ENCODE measurements around the gene C5orf24. TPM values are rescaled to one million over a fixed set of nuclear protein-coding genes. Genes with fewer than 3 reads are reported as not detected.

The C5orf24 gene
- total RNA-seq, 1 donor from 2014 or later, result 59.4 TPM

DNA sequence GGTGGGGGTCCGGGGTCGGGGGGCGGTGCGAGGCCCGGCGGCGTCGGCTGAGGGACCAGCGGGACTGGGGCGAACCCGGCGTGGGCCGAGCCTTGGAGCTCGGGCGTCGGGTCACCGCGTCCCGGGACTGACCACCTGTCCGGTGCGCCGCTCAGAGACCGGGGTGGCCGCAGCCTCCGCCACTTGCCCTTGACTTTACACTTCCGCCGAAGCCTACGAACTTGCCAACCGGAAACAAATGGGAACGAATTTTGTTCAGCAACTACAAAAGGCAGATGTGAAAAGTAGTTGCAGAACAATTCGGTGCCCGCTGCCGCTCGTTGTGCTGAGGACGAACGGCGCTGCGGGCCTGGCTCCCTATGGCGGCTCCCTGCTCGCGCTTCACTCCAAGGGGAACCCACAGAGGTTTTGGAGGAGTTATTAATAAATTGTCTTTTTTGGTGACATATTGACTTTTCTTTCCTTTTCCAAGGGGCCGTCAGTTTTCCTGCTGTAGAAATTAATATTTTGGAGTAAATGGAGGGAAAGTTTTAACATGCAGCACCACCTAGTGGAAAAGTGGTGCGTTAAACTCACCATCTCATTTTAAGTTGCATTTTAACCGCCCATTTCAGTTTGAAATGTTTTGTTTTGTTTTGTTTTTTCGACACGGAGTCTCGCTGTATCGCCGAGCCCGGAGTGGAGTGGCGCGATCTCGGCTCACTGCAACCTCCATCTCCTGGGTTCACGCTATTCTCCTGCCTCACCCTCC lies 59.7 kb downstream of the C5orf24 start:
- no peak for DNase-seq (ENCODE audit: low read depth, low spot score)

GRCh38 chr5:134906811-134907210 lies 61.0 kb downstream of the C5orf24 start:
- DNase-seq (ENCODE audit: low read depth, low spot score), result no peak

Other genes with a start within 250 kb of the C5orf24 start
- 50.6 and 103 TPM in 2 replicates for gene SAR1B, start 213.1 kb upstream of the C5orf24 start, total RNA-seq
- gene SEC24A, start 197.2 kb upstream of the C5orf24 start, total RNA-seq, result 18.3 and 21.1 TPM in 2 replicates
- 39.0 and 51.4 TPM in 2 replicates for gene CAMLG, start 107.4 kb upstream of the C5orf24 start, total RNA-seq
- 22.2 and 27.0 TPM in 2 replicates for gene DDX46, start 87.2 kb upstream of the C5orf24 start, total RNA-seq
- gene TXNDC15, start 28.4 kb downstream of the C5orf24 start, total RNA-seq, result 74.9 and 103 TPM in 2 replicates
- gene PCBD2, start 59.2 kb downstream of the C5orf24 start, total RNA-seq, result 4.6 TPM in 2 replicates
- 0.07 TPM in 1 of 2 replicates, not detected in the other for gene CATSPER3, start 121.9 kb downstream of the C5orf24 start, total RNA-seq
- gene PITX1, start 188.3 kb downstream of the C5orf24 start, total RNA-seq, result 0.04 and 0.26 TPM in 2 replicates

Data from pulmonary artery endothelial cell (primary cell).